ENCODE data around the gene CBFB. TPM values are rescaled to one million over a fixed set of nuclear protein-coding genes. Genes with fewer than 3 reads are reported as not detected.

The CBFB gene
- total and polyA plus RNA-seq, 9 of the 15 experiments (the other 6 are each of a cell fraction or from before 2014, with no cell fraction given): 22.0 to 112 (median 66.5) TPM

GRCh38 chr16:67029254-67030096, 526 bp downstream of the CBFB start (continued):
- TF ChIP-seq REST (IDR thresholded peaks at IDR 0.05; ENCODE audit: borderline replicate concordance) (peak; percentile 95), REST (CRISPR knock-in tag; IDR thresholded peaks at IDR 0.05; ENCODE audit: low read depth) (no peak), ZMIZ1 (IDR thresholded peaks at IDR 0.05; ENCODE audit: low read depth in 2 of 2, low read length in 2 of 2) (no peak), KDM2B (CRISPR knock-in tag; IDR thresholded peaks at IDR 0.05) (no peak), BRCA1 (IDR thresholded peaks at IDR 0.05) (no peak), BRCA1 (CRISPR knock-in tag; IDR thresholded peaks at IDR 0.05) (no peak; the same call in 1 of the 2 replicates), ZNF79 (CRISPR knock-in tag; IDR thresholded peaks at IDR 0.05; ENCODE audit: low read depth) (no peak), ZNF3 (CRISPR knock-in tag; IDR thresholded peaks at IDR 0.05) (no peak), ARID3B (CRISPR knock-in tag; IDR thresholded peaks at IDR 0.05; ENCODE audit: borderline replicate concordance) (no peak), KLF13 (tag; IDR thresholded peaks at IDR 0.05; ENCODE audit: borderline replicate concordance, low read depth) (no peak), CHD1 (IDR thresholded peaks at IDR 0.05; ENCODE audit: low read length) (peak; percentile 22)
